Thyroid gland (tissue), 4 donors: ENCODE data around the gene BIK. TPM values are rescaled to one million over a fixed set of nuclear protein-coding genes. Genes with fewer than 3 reads are reported as not detected.

Source experiments
- DNase-seq, 2 donors: peaks; one replicate each; pipeline ENCODE4 v3.0.0-alpha.2; 2019
- H3K27ac ChIP-seq, 3 donors: fragments of 200-600 bp; sonication (generic); 1 replicate in 2 of 3; 2 replicates in 1 of 3; pipeline ENCODE4 v1.5.1; 2016 to 2019; ENCODE audit warnings: mild to moderate bottlenecking in 1 of 3, moderate library complexity in 1 of 3
- H3K27me3 ChIP-seq: fragments of 200-600 bp; sonication (generic); one replicate; pipeline ENCODE4 v1.5.1; 2019
- H3K36me3 ChIP-seq, 2 donors: fragments of 200-600 bp; sonication (generic); one replicate each; pipeline ENCODE4 v1.5.1; 2016 to 2019
- H3K4me1 ChIP-seq, 2 donors: fragments of 200-600 bp; sonication (generic); one replicate each; pipeline ENCODE4 v1.5.1; 2017 to 2019
- H3K4me3 ChIP-seq, 3 donors: fragments of 200-600 bp; sonication (generic); replicated peaks in 1 of 3; 1 replicate in 2 of 3; 2 replicates in 1 of 3; pipeline ENCODE4 v1.5.1; 2016; ENCODE audit warnings: mild to moderate bottlenecking in 1 of 3
- H3K9me3 ChIP-seq: fragments of 200-600 bp; sonication (generic); one replicate; pipeline ENCODE4 v1.5.1; 2017
- CTCF ChIP-seq, 6 experiments: fragments of 200-600 bp in 3 of 6; fragments of 450-650 bp in 3 of 6; sonication (generic) in 3 of 6; IDR thresholded peaks; one replicate each; pipeline ENCODE4 v1.5.1; 2016 to 2019; ENCODE audit warnings: antibody characterized with exemption in 6 of 6, mild to moderate bottlenecking in 2 of 6, inconsistent platforms in 1 of 6, moderate library complexity in 1 of 6
- POLR2A ChIP-seq, 2 donors: fragments of 450-650 bp; IDR thresholded peaks; one replicate each; pipeline ENCODE4 v1.6.1; 2017; ENCODE audit warnings: antibody characterized with exemption in 2 of 2, mild to moderate bottlenecking in 2 of 2, moderate library complexity in 1 of 2
- WGBS, 2 donors: methylation state at CpG; one replicate each; pipeline ENCODE4 v1.1.5; 2017; 5-methylcytosine and 5-hydroxymethylcytosine counted together
- intact Hi-C: fragments of 100-400 bp; cut with DNase I; formaldehyde crosslinking; loops from one replicate; pipeline ENCODE4 v1.15.1; 2023
- total RNA-seq, 4 donors: library from RNA; depleted of rRNA; stranded (reverse); fragments of >200 nt; gene quantifications; one replicate each; pipeline ENCODE4 v1.2.3, GENCODE V29; 2016

Gene BIK
- total RNA-seq, 4 donors from 2014 or later = 4.1 to 12.1 (median 5.7) TPM

- WGBS, 2 donors = 9 to 15% methylated on average over 22 to 38 of the region's 64 CpGs
- peaks cover 9% of the 10 kb centered on the region in 2 donors for H3K4me1 ChIP-seq
- no peaks in the 10 kb centered on the region for H3K36me3 ChIP-seq
- no peak for TF ChIP-seq CTCF (IDR thresholded peaks at IDR 0.05)
- peak in 1 of 2 donors; percentile 60 for TF ChIP-seq POLR2A (IDR thresholded peaks at IDR 0.05)
- DNase-seq = peak; percentile 91
- intact Hi-C loops = no loop called here
- H3K9me3 ChIP-seq = no peaks in the 10 kb centered on the region
- H3K27me3 ChIP-seq = no peaks in the 10 kb centered on the region
- peak within 1 kb of the TSS in 1 of 3 donors; percentile 51 for H3K27ac ChIP-seq
- peak within 1 kb of the TSS; percentile 5 to 82 (median 68) for H3K4me3 ChIP-seq
These were observed 21.4 kb upstream of the BIK start, which contains the start of gene TTLL1 for GRCh38 chr22:43088984-43089717. Gene TTLL1 (minus strand): TSS chr22:43089391. CDS start chr22:43075586, 13,805 bp downstream.

- 74 to 78% methylated on average over 6 of the region's 6 CpGs for WGBS, 2 donors
- Histone ChIP-seq H3K36me3 (no peaks in the 10 kb centered on the region), H3K27ac (no peak overlapping the region), H3K4me3 (no peak overlapping the region), H3K27me3 (no peaks in the 10 kb centered on the region), H3K4me1 (peaks cover 9 to 15% of the 10 kb centered on the region in 2 donors), H3K9me3 (no peaks in the 10 kb centered on the region)
- TF ChIP-seq POLR2A (IDR thresholded peaks at IDR 0.05) (no peak), CTCF (IDR thresholded peaks at IDR 0.05) (peak in 4 of 6 experiments; percentile 16 to 35 (median 33))
- intact Hi-C loops = loop anchor here (10.0 kb wide), 1 partner anchor 225 kb away; no protein-coding TSS in a partner anchor
- DNase-seq = peak; percentile 46 to 52
These were observed 20.3 kb upstream of the BIK start for GRCh38 chr22:43090130-43090789.

DNA sequence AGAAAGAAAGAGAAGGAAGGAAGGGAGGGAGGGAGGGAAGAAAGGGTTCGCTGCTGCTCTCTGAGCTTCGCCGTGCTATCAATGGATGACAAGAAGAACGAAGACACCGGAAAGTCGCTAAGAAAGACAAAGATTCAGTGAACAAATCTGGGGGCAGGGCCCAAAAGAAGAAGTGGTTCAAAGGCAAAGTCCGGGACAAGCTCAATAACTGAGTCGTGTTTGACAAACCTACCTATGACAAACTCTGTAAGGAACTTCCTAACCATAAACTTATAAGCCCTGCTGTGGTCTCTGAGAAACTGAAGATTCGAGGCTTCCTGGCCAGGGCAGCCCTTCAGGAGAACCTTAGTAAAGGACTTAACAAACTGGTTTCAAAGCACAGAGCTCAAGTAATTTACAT lies 18.5 kb upstream of the BIK start:
- WGBS, 2 donors = 78 to 83% methylated on average over 9 of the region's 9 CpGs
- Histone ChIP-seq H3K27me3 (no peaks in the 10 kb centered on the region), H3K27ac (no peak overlapping the region), H3K9me3 (no peaks in the 10 kb centered on the region), H3K36me3 (no peaks in the 10 kb centered on the region), H3K4me3 (no peak overlapping the region), H3K4me1 (peaks cover 9 to 15% of the 10 kb centered on the region in 2 donors)
- intact Hi-C loops = loop anchor here (10.0 kb wide), 1 partner anchor 227 kb away; no protein-coding TSS in a partner anchor
- no peak for DNase-seq
- no peak for TF ChIP-seq CTCF (IDR thresholded peaks at IDR 0.05)

GRCh38 chr22:43094085-43094484 lies 16.5 kb upstream of the BIK start:
- H3K27me3 ChIP-seq = no peaks in the 10 kb centered on the region
- 33 to 37% methylated on average over 7 of the region's 7 CpGs for WGBS, 2 donors
- H3K27ac ChIP-seq = no peak overlapping the region
- H3K9me3 ChIP-seq = no peaks in the 10 kb centered on the region
- peaks cover 5 to 9% of the 10 kb centered on the region in 2 donors for H3K4me1 ChIP-seq
- peak; percentile 92 for DNase-seq
- no peaks in the 10 kb centered on the region for H3K36me3 ChIP-seq
- peak in 4 of 6 experiments; percentile 24 to 45 (median 36) for TF ChIP-seq CTCF (IDR thresholded peaks at IDR 0.05)
- no peak for TF ChIP-seq POLR2A (IDR thresholded peaks at IDR 0.05)
- H3K4me3 ChIP-seq = no peak overlapping the region
- intact Hi-C loops = loop anchor here (10.0 kb wide), 1 partner anchor 229 kb away; no protein-coding TSS in a partner anchor
